ENCODE measurements around the gene SMIM44.
"Not testable (repeated sequence)": the region's sequence is repeated elsewhere in the genome, so short reads cannot be mapped to it uniquely, and the experiment has no call there.

Gene SMIM44

DNA sequence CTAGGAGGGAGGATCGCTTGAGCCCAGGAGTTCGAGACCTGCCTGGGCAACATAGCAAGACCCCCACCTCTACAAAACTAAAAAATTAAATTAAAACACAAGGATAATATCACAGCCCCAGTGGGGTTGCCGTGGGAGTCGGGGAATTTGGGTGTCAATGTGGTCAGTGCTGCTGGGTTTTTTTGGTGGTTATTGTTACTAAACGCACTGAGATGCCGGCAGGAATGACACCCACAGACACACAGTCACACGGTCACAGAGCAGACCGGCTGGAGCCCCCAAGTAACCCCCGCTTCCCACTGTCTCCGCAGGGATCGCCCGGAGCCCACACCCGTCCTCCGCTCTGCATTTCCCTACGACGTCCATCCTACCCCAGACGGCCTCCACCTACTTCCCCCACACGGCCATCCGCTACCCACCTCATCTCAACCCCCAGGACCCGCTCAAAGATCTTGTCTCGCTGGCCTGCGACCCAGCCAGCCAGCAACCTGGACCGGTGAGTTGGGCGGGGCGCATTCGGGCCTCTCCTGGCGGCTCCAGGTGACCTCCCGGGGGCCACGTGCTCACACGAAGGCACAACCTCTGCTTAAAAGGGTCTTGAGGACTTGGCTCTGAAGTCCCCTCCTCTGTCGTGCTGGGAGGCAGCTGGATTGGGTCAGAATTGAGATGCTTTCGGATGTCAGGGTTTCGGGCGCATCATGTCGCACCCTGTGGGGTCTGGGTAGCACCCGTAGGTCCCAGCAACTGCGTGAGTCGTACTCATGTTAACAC is 30.9 kb downstream of the SMIM44 start:
- in situ Hi-C loops (cut with HindIII; ENCODE audit: low pct_ligation_motif_present, low pct_unique_long_range_greater_than_20kb, low sequenced_read_pairs) = no loop called here
- DNase-seq = no peak

DNA sequence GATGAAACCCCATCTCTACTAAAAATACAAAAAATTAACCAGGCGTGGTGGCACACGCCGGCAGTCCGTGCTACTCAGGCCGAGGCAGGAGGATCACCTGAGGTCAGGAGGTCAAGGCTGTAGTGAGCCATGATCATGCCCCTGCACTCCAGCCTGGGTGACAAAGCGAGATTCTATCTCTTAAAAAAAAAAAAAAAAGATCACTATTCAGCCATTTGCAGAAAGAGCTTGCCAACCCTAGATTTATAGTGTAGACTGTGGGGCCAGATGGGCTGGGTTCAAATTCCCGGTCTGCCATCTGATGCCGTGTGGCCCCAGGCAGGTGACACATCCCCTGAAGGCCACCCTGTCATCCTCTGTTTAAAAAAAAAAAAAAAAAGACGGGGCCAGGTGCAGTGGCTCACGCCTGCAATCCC is 31.8 kb downstream of the SMIM44 start:
- in situ Hi-C loops (cut with HindIII; ENCODE audit: low pct_ligation_motif_present, low pct_unique_long_range_greater_than_20kb, low sequenced_read_pairs) = no loop called here
- DNase-seq = no peak

DNA sequence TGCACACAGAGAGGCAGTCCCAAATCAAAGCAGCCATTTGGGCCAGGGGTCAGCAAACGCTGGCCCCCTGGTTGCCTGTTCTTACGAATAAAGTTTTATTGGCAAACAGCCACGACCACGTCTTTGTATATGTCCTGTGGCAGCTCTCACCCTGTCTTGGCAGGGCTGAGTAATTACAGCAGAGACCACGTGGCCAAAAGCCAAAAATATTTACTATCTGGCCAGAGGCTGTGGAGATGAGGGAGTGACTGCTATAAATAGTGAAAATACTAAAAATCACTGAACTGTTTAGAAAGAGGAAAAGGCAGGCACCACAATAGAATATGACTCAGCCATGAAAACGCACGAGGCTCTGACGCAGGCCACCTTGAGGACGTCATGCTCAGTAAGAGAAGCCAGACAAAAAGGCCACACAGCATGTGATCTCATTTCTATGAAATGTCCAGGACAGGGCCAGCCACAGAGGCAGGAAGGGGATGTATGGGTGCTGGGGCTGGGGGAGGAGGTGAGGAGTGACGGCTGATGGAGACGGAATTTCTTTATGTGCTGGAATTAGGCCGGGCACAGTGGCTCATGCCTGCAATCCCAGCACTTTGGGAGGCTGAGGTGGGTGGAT is 32.3 kb downstream of the SMIM44 start:
- in situ Hi-C loops (cut with HindIII; ENCODE audit: low pct_ligation_motif_present, low pct_unique_long_range_greater_than_20kb, low sequenced_read_pairs) = no loop called here
- DNase-seq = peak; percentile 98

DNA sequence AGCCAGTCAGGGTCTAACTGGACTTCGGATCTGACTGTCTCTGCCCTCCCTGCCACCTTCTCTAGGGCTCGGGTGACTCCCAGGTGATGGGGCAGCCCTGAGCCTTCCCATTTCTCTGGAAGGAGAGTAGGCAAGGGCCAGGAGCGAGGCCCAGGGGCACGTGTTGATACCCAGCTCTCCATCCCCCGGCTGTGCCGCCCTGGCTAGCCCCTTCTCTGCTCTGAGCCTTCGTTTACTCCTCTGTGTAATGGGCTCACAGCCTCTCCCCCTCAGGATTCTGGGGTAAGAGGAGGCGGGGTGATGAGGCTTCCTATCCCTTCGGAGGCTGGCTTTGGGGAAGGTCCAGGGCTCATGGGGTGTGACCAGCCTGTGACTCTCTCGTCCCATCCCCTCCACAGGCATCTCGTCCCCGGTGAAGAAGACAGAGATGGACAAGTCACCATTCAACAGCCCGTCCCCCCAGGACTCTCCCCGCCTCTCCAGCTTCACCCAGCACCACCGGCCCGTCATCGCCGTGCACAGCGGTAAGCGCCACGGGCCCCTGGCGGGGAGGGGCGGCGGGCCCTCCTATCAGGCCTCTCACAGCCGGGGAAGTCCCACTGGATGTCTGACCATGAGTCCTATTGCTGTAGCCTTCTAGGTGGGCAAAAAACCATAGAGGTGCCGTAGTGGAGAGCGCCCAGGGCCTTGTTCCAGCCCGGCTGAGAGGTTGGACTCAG is 34.5 kb downstream of the SMIM44 start:
- no peak for DNase-seq
- in situ Hi-C loops (cut with HindIII; ENCODE audit: low pct_ligation_motif_present, low pct_unique_long_range_greater_than_20kb, low sequenced_read_pairs) = no loop called here

DNA sequence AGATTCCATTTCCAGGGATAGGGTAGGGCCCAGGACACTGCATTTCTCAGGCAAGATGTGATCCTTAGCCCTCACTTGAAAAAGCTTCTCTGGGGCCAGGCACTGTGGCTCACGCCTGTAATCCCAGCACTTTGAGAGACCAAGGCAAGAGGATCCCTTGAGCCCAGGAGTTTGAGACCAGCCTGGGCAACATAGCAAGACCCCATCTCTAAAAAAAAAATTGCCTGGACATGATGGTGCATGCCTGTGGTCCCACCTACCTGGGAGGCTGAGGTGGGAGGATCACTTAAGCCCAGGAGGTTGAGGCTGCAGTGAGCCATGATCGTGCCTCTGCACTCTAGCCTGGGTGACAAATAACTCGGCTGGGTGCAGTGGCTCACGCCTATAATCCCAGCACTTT is 36.6 kb downstream of the SMIM44 start:
- DNase-seq; in situ Hi-C loops (cut with HindIII; ENCODE audit: low pct_ligation_motif_present, low pct_unique_long_range_greater_than_20kb, low sequenced_read_pairs): not testable (repeated sequence)

DNA sequence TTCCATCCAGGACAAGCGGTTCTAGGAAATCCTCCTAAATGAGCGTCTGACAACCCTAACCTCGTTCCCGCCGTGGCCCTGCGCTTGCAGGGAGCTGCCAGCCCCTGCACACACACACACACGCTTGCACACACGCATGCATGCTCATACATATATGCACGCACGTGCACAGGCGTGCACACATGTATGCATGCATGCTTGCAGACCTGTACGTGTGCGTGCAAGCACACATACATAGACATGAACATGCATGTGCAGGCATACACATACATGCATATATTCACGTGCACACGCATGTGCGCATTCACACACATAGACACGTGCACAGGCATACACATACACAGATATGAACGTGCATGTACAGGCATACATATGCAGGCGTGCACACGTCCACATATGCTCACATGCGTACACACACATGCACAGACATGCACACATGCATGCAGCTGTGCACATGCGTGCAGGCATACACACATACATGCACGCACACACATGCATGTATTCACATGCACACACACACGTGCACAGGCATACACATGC is 38.5 kb downstream of the SMIM44 start:
- in situ Hi-C loops (cut with HindIII; ENCODE audit: low pct_ligation_motif_present, low pct_unique_long_range_greater_than_20kb, low sequenced_read_pairs) = no loop called here
- DNase-seq = no peak

DNA sequence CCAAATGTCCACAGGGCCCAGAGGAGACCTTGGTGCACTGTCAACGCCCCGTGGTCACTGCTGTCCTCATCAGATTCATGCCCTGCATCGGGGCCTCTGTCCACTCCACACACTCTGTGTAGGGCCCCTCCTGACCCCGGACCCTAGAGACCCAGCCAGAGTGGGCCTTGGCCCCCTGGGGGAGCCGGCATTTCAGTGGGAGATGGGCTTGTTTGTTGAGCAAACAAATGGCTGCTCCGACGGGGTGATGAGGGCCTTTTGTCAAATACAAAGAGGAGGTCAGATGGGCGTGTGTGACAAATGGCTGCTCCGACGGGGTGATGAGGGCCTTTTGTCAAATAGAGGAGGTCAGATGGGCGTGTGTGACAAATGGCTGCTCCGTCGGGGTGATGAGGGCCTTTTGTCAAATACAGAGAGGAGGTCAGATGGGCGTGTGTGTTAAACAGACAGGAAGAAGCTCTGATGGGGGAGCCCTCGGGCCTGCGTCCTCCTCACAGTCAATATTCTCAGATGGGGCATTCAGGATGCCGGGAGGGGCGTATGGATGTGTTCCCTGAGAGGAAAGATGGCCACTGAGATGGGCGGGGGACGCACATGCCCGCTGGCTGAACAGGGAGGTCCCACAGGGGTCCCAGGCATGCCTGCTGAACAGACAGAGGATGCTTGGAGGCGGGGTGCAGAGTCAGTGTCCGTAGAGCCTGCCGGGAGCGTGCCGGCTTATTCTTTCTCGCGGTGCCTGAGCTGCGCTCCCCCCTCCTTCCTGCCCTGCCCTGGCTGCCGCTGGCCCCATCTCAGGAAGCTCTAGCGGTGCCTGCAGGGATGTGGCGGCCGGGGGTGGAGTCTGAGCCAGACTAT is 39.2 kb downstream of the SMIM44 start:
- no peak for DNase-seq

DNA sequence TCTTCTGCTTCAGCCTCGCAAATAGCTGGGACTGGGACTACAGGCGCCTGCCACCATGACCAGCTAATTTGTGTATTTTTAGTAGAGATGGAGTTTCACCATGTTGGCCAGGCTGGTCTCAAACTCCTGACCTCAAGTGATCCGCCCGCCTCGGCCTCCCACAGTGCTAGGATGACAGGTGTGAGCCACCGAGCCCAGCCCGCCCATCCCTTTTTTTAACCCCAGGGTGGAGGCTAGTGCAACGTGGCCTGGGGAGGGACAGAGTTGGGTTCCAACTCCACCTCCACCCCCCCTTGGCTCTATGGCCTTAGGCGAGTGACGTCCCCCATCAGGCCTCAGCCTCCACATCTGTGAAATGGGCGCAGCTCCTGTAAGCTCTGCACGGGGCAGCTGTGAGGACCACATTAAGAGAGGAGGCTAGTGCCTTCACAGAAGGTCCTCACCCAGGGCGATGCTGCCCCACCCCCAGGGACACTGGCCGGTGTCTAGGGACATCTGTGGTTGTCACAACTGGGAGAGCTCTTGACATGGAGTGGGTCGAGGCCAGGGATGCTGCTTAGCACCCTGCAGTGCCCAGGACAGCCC is 40.7 kb downstream of the SMIM44 start:
- in situ Hi-C loops (cut with HindIII; ENCODE audit: low pct_ligation_motif_present, low pct_unique_long_range_greater_than_20kb, low sequenced_read_pairs) = no loop called here

More for the DNA sequence above, 39.2 kb downstream of the SMIM44 start:
- in situ Hi-C loops (cut with HindIII; ENCODE audit: low pct_ligation_motif_present, low pct_unique_long_range_greater_than_20kb, low sequenced_read_pairs) = no loop called here

DNA sequence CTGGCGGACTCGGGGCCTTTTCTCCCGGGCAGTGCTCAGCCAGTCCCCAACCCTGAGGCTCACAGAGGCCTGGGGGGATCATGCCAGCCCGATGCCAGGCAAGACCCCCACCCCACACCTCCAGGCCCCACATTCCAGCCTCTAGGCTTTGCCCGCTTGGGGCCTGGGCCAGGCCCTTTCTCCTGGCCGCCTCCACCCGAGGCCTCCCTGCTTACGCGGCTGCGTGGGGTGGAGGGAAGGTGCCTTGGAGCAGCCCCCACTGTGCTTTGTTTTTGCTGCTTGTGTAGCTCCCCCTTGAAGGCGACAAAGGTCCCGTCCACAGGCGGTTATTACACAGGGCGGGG is 41.3 kb downstream of the SMIM44 start:
- DNase-seq = no peak
- in situ Hi-C loops (cut with HindIII; ENCODE audit: low pct_ligation_motif_present, low pct_unique_long_range_greater_than_20kb, low sequenced_read_pairs) = no loop called here

More for the DNA sequence above, 40.7 kb downstream of the SMIM44 start:
- DNase-seq = no peak

DNA sequence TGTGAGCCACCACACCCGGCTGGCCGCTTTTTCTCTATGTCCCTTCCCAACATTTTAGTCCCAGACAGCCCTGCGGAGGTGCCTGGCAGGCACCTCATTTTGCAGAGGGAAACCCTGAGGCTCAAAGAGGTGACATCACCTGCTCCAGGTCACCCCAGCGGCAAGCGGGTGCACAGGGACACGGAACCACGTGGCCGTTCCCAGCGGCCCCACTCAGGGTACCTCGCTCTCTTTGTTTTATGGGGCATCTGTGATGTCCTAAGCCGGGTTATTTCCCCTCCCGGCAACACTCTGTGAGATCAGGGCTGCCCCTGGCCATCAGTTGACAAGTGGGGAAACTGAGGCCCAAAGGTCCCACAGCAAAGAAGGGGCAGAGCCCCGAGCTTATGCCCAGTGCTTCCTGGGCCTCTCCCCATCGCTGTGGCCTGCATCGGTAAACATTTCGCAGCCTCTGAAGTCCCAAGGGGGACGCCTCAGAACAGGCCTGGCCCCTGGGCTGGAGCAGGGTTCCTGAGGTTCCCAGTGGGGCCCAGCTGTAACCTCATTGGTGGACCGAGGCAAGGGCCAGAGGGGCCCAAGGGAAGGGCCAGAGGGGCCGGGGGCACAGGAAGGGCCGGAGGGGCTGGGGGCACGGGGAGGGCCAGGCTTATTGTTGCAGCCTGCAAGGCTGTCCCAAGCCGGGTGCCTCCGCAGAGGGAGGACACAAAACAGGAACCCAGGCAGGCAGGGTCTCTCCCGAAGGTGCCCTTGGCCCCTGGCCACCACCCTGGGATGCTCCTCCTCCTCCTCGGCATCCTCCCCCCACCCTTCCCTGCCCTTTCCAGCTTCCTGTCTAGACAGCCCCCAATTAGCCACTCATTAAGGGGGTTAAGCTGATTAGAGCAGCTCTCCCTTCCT is 41.9 kb downstream of the SMIM44 start:
- in situ Hi-C loops (cut with HindIII; ENCODE audit: low pct_ligation_motif_present, low pct_unique_long_range_greater_than_20kb, low sequenced_read_pairs) = no loop called here

DNA sequence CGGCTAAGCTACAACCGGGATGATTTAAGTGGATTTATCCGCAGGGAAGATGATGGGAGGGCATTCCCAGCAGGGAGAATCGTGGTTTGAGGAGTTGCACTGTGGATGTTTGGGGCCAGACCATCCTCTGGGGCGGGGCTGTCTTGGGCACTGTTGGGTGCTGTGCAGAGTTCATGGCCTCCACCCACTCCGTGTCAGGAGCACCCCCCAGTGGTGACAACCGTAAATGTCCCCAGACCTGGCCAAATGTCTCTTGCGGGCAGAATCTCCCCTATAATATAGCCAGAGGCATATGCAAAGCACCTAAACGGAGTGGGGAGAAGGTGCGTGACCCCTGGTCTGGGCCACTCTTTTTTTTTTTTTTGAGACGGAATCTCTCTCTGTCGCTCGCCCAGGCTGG is 43.2 kb downstream of the SMIM44 start:
- peak; percentile 40 for DNase-seq
- in situ Hi-C loops (cut with HindIII; ENCODE audit: low pct_ligation_motif_present, low pct_unique_long_range_greater_than_20kb, low sequenced_read_pairs) = no loop called here

More for the DNA sequence above, 41.9 kb downstream of the SMIM44 start:
- no peak for DNase-seq

DNA sequence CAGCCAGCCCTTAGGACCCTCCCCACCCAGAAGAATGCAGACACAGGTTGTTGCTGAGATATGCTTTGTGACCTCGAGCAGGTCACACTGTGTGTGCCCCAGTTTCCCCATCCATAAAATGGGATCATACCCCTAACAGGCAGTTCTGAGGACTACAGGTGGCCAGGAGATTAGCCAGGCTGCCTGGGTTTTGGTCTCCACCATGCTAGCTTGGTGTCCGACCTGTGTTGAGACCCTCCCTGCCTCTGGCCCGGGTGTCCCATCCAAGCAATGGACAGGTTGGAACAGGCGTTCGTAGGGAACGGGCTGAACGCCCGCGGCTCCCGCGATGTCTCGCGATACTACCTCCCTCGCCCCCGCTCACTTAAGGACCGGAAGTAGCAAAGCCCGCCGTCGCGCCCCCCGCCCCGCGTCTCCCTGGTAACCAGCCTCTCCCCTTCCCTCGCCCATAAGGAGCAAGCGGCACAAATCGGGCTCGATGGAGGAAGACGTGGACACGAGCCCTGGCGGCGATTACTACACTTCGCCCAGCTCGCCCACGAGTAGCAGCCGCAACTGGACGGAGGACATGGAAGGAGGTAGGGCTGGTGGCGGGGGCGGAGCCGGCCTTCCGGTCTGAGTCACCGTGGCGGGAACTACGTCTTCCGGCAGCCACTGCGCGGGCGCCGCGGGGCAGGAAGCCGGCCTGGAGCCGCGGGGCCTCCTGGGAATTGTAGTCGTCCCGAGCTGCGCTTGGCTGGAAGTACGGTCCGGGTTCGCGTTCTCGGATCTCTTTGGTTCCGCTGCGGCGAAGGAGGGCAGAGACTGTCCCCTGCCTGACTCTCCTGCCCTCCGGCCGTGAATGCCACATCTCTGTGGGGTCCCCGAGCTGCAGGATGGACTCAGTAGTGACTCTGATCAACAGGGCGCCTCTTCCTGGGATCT is 48.3 kb downstream of the SMIM44 start:
- in situ Hi-C loops (cut with HindIII; ENCODE audit: low pct_ligation_motif_present, low pct_unique_long_range_greater_than_20kb, low sequenced_read_pairs) = no loop called here
- DNase-seq = peak; percentile 91

DNA sequence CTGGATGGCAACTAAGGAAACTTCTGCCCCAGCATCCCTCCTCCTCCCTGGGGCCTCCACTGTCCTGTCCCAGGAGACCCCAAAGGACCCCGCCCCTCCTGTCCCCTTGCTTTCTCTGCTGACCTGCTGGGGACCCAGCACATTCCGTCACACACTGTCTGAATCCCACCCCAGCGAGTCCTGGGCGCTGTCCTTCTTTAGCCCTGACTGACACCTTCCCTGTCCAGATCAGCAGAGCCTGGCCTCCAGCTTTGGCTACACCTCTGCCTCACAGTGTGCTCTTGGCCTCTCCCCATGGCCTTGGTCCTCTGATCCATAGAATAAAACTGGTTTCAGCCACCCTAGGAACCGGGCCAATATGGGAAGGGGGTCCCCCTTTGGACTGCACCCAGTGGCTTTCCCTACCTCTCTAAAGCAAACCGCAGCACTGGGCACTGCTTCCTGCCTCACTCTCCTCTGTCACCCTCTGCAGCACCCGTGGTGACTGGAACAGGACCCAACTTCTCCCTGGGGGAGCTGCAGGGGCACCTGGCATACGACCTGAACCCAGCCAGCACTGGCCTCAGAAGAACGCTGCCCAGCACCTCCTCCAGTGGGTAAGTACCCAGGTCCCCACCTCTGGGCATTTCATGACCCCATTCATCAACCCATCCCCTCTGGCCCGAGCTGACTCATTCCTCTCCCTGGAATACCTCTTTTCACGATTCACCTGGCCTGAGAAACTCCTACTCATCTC is 49.3 kb downstream of the SMIM44 start:
- in situ Hi-C loops (cut with HindIII; ENCODE audit: low pct_ligation_motif_present, low pct_unique_long_range_greater_than_20kb, low sequenced_read_pairs) = no loop called here

DNA sequence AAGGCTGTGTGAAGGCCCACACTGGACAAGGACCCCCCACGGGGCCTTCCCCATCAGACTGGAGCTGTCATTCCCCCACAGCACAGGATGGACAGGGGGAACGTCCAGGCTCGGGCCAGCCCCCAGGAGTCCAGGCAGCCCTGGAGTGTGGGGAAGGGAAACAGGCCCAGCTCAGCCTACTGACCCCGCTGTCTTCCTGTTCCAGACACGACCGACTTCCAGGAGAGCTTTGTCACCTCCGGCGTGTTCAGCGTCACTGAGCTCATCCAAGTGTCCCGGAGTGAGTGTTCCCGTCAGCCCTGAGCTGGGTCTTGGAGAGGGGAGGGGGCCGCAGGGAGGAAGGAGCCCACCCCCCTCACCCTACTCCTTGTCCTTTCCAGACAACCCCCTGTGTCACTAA is 49.9 kb downstream of the SMIM44 start:
- DNase-seq = no peak
- in situ Hi-C loops (cut with HindIII; ENCODE audit: low pct_ligation_motif_present, low pct_unique_long_range_greater_than_20kb, low sequenced_read_pairs) = no loop called here

More for the DNA sequence above, 49.3 kb downstream of the SMIM44 start:
- no peak for DNase-seq

All from ACHN (cell line).